GM18951 (cell line): ENCODE data around the gene POU3F2.

Source experiments
- POLR2A ChIP-seq: IDR thresholded peaks from 4 replicates; pipeline ENCODE4 v1.6.1; 2011; ENCODE audit warnings: mild to moderate bottlenecking; ENCODE audit not compliant: insufficient read length, insufficient read depth; ENCODE audit errors: extremely low read depth
- in situ Hi-C: fragments of 300-500 bp; cut with MboI; formaldehyde crosslinking; loops from one replicate; pipeline ENCODE4 v1.12.0; 2022; ENCODE audit warnings: low sequenced_read_pairs, mixed read lengths, inconsistent platforms; ENCODE audit not compliant: unreplicated experiment

POU3F2 gene

DNA sequence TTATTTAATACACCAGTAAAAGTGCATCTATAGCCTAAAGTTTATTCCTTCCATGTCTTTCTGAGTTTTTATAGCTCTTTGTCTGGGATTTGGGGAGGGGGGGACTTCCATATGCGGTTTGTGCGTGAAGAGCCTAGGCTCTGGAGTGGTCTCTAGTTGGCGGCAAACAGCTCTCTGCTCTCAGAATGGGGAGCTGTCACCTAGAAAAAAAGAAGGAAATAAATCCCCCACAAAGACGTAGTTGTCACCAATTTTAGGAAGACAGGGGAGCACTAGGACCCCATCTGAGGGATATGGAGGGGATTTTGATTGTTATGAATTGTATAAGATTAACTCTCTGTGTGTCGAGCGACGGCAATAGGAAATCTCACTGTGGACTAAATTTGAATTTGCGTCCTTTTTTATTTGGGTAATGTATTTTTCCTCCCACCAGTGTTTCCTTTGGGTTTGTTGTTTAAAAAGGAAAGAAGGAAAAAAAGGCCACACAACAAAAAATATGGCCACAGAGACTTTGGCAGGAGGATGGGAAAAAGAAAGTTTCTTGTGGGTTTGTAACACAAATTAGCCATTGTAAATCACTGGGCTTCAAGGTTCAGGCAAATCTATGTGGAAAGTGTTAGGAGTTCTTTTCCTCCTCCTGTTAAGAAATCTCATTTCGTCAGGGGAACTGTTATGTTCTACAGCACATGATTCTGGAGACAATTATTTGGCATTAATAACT lies 7.4 kb downstream of the POU3F2 start:
- in situ Hi-C loops = loop anchor here (25.0 kb wide), 1 partner anchor 1621 kb away; the partner anchor contains the start of gene SIM1
- TF ChIP-seq POLR2A = no peak

DNA sequence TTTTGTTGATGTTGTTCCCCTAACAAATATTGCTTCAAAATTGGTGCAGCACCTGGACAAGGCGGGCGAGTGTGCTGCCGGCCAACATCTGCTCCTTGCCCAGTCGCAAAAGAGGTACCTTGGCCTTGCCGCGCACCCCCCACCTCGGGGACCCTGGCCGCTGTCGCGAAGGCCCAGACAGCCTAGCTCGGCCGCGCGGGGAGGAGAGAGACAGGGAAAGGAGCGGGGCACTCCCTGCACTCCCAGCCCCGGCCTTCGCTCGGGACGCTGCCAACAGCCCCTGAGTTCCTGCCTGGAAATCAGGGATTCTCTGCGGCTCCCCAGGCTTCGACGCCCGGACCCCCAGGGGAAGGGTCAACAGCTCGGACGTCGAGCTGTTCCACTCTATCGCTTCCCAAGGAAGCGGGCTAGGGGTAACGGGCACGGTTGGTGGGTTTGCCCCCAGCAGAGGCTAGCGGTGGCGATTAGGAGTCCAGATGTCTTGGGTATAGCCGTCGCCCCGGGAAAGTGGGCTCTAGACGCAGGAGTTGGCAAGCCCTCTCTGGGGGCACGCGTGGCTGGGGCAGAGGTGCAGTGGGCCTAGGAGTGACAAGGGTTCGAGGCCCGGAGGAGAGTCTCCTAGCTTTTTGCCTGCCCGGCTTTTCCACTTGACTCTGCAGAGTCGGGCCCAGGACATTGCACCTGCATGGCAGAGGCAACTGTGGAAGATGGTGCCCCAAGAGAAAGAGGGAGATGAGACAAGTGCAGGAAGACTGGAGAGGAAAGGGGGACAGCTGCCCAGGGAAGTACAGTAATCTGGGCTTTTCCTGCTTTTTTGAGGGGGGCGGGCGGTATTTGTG lies 8.2 kb downstream of the POU3F2 start:
- no peak for TF ChIP-seq POLR2A
- in situ Hi-C loops = loop anchor here (25.0 kb wide), 1 partner anchor 1620 kb away; the partner anchor contains the start of gene SIM1

DNA sequence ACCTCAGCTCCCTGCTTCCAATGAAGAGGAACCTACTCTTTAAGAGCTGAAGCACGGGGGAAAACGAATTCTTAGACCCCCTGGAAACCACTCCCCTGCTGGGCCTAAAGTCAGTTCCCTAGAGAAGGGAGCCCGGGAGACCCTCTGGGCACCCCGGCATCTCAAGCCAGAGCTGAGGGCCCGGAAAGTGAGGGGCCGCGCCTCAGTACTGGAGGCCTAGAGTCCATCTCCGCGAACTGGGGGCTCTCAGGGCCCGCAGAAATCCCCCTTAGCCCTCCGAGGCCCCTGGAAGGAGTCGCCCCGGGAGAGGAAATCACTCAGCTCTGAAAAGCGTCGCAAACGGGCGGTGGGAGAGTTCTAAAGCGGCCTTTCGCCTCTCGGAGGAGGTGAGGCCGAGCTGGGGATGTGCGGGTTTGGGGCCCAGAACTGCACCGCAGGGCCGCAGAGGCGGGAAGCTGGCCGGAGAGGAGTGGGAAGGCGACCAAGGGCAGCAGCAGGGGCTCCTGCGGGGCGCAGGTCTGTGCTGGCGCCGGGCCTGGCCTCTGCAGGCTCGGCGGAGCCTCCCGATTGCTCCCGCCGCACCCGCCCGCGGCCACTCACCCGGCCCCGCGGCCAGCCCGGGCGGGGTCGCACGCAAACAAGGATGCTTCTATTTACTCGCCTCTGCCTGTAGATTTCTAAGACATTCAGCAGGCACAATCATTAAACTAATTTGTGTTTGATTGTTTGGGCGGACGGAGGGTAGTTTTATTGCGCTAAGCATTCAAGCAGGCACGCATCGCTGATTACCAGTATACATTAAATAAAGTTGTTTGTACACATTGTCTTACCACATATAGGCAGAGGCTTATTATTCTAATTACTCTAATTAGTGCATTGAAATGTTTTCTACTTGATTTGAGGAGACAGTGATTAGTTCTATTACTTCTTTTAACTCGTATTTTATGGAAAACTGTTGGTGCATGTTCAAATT lies 9.2 kb downstream of the POU3F2 start:
- TF ChIP-seq POLR2A = no peak
- in situ Hi-C loops = loop anchor here (25.0 kb wide), 1 partner anchor 1619 kb away; the partner anchor contains the start of gene SIM1

DNA sequence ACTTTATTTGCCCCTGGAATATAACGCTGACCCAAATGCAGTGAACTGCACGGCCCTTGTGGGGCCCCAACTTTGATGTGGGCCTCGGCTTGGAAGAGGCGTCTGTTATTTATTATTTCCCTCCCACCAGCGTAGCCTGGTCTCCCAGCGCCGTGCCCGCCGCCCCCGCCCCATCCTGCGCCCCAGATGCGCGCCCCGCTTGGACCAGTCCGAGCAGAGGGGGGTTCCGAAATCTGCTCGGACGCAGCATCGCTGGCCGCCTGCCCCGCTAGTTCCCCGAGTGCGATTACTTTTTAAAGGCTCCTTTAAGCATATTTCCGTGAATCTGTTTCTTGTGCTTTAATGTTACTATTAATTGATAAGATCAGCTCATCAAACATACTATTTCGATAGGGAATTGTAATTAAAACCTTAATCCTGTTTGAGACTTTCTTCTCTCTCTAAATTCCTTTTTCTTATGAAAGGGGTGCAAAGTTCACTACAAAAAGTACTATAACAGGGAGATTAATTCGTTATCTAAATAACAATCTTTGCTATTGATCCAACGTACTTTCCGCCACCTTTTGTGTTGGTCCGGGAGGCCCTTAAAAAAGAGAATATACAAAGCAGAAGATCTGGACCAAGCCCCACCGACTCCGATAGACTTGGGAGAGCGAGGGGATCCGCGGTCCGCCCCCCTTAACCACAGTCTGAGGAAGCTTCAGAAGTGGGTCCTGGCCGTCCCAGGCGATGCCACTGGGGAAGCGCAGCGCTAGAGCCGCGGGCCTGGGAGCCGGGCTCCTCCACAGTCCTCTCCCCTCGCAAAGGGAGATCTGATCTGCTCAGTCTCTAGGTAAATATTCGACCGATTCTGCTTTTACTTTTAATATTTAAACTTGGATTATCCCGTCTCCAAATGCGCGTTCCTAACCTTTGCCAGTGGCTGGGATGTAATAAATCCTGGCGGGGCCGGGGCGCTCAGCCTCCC lies 10.2 kb downstream of the POU3F2 start:
- TF ChIP-seq POLR2A = no peak
- in situ Hi-C loops = loop anchor here (25.0 kb wide), 1 partner anchor 1618 kb away; the partner anchor contains the start of gene SIM1

DNA sequence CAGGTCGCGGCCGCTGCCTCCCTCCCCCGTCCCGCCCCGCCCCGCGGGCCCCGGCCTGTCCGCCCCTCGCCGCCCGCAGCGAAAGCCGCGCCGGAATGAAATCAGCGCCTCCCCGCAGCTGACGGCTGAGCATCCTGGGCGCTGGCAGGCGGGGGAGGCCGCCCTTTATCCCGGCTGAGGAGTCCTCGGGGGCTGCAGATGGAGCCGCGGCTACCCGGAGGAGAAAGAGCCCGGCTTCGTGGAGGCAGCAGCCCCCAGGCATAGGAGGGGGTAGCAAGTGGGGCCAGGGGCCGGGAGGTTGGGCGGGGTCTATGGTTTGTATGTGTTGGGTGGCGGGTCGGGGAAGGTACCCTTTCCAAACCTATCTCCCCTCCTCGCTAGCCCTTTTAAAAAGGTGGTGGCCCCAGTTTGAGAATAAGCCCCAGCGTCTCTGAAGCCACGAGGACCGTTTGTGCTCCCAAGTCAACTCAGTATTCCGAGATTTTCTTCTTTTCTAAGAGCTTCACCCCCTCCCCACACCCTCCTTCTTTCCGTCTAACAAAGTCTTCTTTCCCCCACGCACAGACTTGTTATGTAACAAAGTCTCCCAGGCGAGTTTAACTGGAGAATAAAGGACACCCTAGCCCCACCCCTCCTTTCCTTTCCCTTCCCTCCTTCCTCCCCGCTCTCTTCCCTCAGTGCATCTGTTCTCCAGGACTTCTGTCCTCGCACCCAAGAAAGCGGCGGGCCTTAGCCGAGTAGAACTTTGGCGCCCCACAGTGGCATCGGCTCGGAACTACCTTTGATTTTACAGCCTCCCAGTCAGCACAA lies 11.0 kb downstream of the POU3F2 start:
- TF ChIP-seq POLR2A = no peak
- in situ Hi-C loops = loop anchor here (25.0 kb wide), 1 partner anchor 1617 kb away; the partner anchor contains the start of gene SIM1

DNA sequence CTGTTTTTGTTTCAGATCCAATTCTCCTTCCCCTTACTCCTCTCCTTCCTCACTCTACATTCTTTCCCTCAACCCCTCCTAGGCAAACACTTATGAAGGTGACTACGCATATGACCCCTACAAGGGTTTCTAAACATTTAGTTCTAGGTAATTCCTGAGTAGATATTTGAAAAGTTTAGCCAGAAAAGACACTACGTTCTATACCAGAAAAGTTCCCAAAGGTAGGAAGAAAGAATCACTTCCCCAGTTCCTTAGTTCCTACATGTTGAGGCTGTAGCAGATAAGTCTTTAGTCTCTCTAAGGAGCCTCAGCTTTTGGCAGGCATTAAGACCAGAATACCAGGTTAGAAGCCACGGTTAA lies 11.6 kb downstream of the POU3F2 start:
- TF ChIP-seq POLR2A = no peak
- in situ Hi-C loops = loop anchor here (25.0 kb wide), 1 partner anchor 1616 kb away; the partner anchor contains the start of gene SIM1

DNA sequence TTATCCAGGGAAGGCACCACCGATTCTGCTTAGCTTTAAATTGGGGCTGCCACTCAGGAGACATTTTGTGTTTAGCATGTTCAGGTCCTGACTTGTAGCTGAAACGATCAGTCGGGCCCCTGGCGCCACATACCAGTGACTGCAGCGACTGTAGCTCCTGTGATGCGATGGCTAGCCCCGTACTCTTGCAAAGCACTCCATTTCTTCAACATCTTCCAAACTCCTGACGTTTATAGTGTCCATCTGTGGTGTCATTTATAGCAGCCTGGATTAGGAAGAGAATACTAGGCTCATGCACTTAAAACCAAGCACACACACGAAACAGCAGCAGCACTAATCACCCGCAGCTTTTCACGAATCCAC lies 13.0 kb downstream of the POU3F2 start:
- no peak for TF ChIP-seq POLR2A
- in situ Hi-C loops = loop anchor here (25.0 kb wide), 1 partner anchor 1615 kb away; the partner anchor contains the start of gene SIM1

DNA sequence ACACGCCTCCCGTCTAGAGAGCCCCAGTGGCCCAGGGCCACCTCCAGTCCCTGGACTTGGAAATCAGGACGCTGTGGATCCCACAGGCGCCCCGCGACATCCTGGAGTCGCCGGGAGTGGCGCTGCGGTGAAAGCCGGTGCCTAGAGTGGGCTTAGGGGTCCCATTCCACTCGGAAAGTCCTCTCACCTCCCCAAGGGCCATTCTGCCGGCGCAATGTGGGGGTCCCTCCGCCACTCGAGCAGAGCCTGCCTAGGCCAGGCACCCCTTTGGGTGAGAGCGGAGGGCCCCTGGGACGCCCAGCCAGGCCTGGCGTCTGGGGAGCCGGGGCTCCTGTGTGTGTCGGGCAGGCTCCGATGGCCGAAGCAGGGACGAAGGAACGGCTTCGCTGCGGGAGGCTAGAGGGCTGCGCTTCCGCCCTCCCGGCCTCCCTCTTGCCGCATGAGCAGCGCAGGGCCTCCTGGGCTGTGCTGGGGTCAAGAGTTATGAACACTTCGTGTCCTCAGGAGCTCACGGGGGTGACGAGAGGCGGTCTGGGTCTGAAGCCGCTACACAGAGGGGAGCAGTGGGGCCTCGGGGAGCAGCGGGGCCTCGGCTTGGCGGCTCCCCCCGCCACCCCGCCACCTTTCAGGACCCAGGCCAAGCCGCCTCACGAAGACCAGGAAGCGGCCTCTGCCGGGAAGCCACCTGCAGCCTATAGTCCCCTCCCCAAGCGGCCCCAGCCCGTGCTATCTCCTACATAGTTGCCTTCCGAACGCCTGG lies 13.6 kb downstream of the POU3F2 start:
- no peak for TF ChIP-seq POLR2A
- in situ Hi-C loops = loop anchor here (25.0 kb wide), 1 partner anchor 1614 kb away; the partner anchor contains the start of gene SIM1

DNA sequence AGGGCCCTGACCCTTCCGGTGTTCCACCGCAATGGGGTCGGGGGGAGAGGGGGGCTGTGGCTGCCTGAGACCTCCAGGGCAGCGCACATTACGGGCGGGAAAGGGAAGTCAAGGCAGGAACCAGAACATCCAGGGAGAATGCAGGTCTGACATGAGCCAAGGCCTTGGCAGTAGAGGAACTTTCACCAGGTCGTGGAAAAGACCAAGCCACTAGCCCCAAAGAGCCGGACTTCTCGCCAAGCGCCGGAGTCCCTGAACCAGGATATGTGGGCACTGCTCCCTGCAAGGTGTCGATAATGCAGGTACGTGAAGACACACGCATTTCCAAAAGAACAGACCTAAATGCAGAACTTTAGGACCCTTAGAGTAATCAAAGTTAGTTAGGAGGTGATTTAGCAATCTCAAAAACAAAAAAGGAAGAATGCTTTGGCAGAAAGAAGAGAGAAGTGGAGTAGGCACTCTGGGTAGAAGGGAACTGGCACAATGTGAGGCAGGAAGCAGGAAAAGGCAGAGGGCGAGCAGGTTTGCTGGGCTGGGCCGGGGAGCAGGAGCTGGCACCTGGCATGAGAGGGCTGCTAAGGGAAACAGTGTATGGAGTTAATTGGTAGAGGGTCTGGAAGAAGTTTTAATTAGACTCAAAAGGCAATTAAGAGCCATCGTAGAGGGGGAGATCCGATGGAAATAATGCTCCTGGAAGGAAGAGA lies 14.3 kb downstream of the POU3F2 start:
- no peak for TF ChIP-seq POLR2A
- in situ Hi-C loops = loop anchor here (25.0 kb wide), 1 partner anchor 1614 kb away; the partner anchor contains the start of gene SIM1
